Germinal center (tissue), 1 donor: Measurements from ENCODE around the gene KIF26B.

Experiments used
- DNase-seq: peaks from one replicate; pipeline ENCODE4 v3.0.0; 2012; ENCODE audit warnings: mixed read lengths, low spot score

Gene KIF26B

DNA sequence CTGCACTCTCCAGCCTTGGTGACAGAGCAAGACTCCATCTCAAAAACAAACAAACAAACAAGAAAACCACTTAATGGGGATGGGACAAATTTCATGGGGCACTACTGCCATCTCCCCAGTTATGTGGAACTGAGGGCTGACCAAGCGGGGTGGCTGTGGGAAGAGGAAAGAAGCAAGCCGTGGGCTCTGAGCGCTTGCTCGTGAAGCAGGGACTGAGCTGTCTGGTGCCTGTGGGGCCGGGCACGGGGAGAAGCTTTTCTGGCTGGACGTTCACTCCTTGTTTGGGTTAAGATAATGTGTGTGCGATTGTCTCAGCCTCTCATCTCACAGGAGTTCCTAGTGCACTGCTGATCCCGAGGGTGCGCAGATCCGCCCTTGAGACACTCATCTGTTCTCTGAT, 22.0 kb upstream of the KIF26B start:
- DNase-seq, result no peak

DNA sequence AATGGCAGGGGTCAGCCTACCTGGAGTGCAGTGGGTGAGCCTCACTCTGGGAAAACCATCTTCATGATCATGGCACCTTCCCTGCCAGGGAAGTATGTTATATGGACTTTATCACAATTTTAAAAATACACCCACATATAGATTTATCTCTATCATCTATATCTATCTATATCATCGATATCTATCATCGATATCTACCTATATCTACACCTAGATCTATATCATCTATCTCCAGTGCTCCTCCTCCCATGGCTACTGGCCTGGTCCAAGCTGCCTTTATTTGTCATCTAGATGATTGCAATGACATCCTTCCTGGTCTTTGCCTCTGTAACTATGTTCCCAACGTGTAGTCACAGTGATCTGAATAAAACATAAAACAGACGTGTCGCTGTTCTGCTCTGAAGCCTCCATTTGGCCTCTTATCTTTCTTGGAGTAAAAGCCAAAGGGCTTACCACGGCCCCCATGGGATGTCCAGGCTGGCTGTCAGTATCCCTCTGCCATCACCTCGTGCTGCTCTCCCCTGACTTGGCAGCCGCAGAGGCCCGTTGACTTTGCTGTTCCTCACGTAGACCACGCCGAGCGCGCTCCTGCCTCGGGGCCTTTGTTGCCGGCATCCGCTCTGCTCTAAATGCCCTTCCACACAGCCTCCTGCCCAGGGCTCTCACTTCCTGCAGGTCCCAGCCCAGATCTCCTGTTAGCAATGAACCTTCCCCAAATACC, 20.6 kb upstream of the KIF26B start:
- no peak for DNase-seq

DNA sequence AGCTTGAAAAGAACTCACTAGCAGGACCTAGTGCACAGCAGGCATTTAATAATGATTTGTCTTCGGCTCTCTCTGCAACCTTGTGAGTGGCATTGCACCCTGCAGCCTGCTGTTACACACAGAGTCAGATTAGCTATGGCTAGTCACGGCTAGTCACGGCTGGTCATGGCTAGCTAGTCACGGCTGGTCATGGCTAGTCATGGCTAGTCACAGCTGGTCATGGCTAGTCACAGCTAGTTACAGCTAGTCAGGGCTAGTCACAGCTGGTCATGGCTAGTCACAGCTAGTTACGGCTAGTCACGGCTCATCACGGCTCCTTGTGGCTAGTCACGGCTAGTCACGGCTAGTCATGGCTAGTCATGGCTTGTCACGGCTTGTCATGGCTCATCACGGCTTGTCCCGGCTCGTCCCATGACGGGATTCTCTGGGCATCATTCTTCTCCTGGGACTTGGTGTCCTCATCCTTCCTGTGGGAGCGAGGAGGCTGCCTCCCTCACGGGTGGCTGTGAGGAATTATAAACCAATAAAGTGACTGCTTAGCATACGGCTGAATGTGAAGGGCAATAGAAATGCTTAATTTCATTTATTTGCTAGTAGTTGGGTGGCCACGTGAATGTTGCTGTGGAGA, 12.5 kb upstream of the KIF26B start:
- DNase-seq, result no peak

DNA sequence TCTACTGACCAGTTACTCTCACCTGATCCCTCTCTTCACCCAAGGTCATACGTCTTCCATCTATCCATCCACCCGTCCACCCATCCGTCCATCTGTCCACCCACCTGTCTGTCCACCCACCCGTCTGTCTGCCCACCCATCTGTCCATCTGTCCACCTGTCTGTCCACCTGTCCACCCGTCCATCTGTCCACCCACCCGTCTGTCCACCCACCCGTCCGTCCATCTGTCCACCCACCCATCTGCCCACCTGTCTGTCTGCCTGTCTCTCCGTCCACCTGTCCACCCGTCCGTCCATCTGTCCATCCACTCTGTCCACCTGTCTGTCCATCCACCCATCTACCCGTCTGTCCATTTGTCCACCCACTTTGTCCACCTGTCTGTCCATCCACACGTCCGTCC, 11.8 kb upstream of the KIF26B start:
- no peak for DNase-seq

DNA sequence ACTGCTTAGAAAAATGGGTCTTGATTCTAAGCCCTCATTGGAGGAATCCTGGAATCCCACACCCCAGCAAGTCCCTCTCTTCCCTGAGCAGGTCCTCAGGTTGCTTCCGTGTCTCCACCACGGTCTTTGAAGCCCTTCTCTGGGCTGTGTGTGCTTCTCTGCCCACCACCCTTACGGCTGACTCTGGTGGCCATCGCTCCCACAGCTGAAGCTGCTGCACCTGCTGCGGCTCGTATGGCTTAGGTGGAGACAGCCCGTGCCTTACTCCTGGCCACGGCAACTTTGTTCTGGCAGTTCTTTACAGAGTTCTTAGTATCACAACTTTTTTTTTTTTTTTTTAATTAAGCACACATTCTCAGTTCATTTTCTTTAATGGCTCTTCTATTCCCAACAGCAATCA, 10.9 kb upstream of the KIF26B start:
- DNase-seq, result no peak

DNA sequence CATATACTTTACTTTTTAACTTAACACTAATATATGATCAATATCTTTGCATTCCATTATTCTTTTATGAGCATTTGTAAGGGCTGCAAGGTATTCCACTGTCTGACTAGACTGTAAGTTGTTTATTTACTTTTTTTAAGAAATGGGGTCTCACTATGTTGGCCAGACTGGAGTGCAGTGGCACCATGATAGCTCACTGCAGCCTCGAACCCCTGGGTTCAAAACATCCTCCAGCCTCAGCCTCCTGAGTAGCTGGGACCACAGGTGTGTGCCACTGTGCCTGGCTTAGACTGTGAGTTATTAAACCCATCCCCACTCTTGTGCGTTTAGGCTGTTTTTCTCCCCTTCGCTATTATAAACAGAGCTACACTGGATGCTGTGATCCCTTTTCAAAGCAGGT, 6.7 kb upstream of the KIF26B start:
- DNase-seq, result no peak

DNA sequence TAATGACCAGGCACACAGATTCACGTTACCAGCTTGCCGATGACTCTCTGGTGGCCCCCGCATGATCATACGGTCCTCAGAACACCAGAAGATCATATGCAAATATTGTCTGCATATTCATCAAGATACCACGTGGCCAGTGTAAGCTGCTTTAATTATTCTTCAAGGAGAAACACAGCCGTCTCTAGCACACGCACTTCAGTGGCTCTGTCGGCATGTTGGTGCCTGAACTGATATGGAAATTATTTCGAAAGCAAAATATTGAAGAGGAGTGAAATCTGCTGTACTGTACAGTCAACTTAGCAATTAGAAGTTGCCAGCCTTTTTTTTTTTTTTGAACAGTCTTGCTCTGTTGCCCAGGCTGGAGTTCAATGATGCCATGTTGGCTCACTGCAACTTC, 5.9 kb upstream of the KIF26B start:
- DNase-seq, result no peak

DNA sequence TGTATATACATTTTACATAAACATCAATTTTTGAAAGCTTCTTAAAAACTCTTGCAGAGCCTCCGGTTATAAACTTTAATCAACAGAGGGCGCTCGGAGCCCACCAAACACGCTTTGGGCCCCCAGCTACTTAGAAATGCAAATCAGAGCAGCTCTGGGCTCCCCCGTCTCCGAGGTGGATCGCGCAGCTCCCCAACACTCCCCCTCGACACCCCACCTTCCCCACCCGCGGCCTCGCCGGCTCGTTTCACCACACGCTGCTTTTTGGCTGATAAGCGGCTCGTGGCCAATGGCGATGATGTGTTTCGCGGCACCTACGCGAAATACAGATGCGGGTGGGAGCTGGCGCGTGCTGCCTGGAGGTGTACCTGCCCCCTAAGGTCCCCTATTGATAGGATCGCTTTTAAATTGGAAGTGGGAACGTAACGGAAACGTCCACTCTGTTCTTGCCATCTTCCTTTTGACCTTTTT, 1.7 kb upstream of the KIF26B start:
- DNase-seq, result peak; percentile 76

DNA sequence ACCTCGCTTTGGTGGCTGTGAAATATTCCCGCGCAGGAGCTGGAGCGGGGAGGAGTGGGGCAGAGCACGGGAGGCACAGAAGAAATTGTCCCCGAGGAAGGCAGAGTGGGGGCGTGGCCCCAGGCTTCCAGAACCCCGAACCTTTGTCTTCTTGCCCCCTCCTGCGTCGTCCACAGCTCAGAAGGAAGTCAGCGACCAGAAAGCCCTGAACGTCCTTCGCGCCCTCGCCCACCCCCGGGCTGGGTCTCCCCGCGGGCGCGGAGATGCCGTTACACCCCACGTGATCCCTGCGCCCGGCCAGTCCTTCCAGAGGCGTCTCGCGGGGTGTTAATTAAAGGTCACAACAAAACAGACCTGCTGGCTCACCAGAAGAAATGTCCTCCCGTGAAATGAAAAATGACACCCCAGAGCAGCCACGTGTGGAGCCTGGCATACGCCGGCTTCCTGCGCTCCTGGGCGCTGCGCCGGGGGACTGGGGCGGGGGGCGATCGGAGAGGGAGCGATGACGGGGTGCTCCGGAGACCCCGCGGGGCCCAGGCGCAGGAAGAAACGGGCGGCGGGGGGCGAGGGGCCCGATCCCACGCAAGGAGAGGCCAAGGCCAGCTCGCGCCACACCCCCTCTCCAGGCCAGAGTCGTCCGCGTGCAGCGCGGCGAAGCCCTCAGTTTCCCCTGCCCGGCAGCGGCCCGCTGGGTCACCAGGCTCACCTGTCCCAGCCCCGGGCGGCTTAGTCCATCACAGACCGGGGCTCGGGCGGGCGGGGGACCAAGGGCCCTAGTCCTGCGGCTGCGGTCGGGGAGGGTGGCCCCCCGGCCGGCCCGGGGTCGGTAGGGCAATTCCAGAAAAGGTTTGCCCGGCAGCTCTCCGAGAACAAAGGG, 995 bp upstream of the KIF26B start:
- peak; percentile 18 for DNase-seq

DNA sequence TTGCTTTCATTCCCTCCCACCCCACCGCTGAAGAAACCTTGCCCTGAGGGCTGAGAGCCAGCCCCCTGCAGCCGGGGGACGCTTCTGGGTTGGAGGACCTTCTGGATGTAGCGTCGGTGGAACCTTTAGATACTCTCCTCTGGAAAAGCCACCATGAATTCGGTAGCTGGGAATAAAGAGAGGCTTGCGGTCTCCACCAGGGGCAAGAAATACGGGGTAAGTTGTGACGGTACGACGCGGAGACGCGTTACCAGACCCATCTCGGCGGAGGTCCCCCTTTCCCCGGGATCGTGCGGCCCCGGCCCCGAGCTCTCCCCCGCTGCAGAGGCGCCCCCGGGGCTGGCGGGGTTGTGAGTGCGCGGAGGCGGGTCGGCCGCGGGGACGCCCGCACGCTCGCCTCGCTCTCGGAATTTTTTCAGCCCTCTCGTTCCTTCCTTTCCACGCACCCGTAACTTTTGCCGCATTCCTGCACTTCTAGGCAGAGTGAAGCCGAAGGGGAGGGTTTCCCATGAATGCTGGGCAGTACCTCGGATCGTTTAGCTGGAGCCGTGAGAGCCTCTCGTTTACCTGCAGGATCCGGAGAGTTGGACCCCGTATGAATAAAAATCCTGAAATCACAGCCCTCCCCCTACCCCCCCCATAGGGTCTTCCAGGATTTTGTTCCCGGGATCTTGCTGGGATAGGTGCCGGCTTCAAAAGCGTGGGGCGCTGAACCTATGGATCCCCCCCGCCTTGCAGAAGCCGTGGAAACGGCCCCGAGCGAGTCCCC, 671 bp downstream of the KIF26B start:
- peak; percentile 14 for DNase-seq

DNA sequence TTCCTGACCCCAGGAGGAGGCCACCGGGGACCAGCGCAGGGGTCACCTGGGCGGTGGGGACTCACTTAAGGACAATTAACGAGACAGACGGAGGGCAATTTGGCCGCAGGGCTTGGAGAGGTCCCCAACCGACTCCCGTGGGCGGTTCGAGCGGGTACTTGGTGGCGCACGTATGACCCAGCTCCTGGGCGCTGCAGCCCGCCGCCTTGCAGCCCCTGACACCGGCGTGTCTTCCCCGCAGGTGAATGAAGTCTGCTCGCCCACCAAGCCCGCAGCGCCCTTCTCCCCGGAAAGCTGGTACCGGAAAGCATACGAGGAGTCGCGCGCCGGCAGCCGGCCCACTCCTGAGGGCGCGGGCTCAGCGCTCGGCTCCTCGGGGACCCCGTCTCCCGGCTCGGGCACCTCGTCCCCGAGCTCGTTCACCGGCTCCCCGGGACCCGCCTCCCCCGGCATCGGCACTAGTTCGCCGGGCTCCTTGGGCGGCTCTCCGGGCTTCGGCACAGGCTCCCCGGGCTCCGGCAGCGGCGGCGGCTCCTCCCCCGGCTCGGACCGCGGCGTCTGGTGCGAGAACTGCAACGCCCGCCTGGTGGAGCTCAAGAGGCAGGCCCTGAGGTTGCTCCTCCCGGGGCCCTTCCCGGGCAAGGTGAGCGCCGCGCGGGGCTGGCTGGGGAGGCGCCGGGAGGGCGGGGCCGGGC, 1.4 kb downstream of the KIF26B start:
- peak; percentile 90 for DNase-seq

DNA sequence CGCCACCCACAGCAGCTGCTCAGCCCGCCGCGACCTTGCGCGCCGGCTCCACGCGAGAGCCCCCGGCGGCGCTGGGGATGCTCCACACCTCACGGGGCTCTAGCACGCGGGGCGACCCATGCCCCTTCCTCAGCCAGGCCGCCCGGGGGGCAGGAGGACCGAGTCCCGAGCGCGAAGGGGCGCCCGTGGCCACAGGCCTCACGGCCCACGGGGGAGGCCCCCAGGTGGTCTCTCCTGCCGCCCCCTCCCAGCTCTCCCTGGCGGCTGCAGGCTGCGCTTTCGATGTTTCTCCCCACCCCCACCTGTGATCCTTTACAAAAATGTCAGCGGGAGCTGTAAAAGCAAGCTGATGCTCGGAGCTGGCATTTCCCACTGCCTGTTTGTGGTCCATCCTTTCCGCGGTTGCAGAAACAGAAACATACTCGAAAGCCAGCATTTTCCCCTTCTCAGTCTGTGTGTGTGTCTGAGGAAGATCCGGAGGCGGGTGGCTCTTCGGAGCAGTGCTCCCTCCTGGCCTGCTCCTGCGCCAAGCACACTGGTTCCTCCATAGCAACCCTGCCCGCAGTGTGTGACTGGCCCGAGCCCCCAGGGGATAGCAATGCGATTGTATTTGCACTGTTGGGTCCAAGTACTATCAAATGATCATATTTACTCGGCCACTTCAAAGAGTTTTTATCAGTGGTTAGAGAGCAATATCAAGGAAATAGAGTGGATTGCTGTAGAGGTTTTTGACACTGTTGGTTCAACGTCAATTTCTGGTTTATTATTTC, 2.1 kb downstream of the KIF26B start:
- DNase-seq, result no peak

DNA sequence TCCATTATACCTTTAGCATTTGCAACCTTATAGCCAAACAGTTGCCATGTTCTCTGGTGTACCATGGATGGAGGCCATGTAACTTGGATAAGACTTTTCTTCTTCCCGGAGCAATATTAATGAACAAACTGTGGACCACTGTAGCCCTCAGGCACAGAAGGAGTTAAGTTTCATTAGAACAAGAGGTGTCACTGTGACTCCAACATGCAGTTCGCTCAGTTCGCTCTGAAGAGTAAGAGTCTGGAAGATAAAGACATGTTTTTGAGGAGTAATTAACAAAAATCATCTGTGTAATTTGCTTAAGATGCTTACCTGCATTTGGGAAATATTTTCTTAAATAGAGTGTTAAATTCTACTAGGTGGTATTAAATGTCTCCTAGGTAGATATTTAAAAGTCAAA, 4.1 kb downstream of the KIF26B start:
- no peak for DNase-seq

DNA sequence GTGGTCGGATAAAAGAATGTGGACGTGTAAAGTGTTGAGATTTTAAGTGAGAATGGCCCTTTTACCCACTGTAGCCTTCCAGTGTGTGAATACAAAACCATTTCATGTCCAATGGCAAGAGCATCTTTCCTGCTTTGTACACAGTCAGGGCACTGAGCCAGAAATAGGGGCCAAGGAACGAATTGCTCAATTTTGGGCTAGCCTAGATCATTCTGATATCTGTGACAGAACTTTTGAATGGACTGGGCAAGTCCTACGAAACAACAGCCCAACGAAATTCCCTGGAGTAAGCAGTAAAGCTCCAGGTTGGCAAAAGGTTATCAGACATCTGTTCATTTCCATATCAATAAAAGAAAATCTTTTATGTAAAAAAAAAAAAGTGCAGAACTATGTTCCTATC, 5.5 kb downstream of the KIF26B start:
- no peak for DNase-seq

DNA sequence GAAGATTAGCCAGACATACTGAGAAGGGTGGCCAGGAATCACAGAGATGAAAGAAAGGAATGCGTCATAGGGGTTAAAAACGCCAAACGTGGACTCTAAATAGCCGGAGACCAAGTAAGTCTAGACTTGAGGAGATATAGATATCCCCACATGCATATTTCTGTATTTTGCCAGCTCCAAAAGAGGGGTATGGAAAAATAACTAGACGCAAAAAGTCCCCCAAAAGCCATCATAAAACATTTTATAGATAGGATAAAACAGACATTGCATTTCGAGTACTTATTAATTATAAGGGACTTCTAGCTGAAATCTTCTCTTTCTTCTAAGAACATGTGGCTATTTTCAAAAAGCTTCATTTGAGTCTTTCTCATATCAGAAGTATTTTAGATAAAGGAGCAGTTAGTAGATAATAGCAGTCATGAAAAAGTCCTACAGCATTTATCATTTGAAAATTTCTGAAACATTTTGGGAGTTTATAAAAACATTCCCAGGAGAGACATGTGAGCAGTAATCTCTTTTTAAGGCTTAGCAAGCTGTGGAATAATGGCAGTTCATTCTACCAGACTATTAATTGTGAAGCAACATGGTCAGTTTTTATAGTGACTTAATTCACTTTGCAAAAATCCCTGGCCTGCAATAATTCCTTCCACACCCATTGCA, 6.1 kb downstream of the KIF26B start:
- DNase-seq, result no peak

DNA sequence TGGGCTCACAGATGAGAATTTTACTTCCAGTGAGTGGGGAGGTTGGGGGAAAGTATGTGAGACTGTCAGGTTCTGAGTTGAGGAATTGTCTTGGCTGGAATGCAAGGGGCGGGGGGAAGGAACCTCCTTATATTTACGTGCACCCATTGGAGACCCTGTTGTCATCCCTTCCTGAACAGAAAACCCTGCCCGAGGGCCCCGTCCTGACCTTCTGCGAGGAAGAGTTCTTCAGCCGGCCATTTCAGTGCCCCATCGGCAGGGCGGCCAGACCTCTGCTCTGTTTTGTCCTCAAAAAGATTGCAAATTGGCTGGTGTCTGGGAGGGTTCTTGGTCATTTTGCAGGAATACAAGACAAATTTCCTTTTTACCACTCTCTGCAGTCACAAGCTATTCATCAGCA, 7.1 kb downstream of the KIF26B start:
- DNase-seq, result no peak

DNA sequence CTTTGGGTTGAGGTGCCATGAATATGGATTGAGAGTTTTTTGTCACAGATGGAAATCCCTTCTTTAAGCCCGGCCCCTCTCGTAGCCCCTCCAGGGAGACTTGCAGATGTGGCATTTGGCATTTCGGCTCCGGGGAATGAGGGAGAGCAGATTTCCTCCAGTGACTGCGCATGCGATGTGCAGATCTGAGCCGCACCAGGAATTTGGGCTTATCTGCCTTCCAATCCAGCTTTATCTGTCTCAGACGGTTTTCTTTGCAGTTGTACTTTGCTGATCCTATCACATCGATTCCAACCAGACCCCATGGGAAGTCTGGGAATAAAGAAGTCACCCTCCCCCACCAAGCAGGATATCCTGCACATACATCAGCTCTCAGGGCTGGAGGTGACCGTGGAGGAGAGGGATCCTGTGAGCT, 11.7 kb downstream of the KIF26B start:
- DNase-seq, result no peak

DNA sequence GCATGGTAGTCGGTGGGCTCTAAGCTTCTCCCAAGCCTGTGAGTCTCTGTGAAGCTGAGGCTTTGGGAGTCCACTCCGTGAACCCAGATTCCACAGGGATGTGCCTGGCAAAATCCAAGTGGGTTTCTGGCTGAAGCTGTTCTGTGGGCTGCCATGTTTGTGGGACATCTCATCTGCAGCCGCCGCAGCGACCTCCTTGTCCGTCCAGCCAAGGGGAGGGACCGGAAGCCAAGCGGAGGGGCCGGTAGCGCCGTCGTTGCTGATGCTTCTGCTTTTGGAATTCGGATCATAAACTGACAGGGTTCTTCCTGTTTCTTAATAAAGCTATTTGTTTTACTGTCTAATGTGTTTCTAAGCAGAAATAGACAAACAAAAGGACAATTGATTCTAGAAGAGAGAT, 13.3 kb downstream of the KIF26B start:
- DNase-seq, result no peak

DNA sequence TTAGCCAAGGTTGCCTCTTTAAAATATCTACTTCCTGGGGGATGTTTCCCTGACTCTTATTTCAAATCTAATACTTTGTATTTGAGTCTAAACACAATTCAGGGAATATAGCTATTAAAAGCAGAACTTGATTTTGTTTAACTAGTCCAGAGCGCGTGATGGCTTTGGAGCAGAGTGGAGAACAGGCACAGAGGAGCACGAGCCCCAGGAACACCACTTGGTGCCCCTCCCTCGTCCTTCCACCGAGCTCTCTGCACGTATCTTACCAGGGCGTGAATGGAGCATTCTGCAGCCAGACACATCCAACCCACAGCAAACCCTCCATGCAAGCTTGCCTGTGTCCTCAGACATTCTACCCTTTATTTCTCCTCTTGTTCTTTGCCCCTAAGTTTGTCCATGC, 14.1 kb downstream of the KIF26B start:
- no peak for DNase-seq

DNA sequence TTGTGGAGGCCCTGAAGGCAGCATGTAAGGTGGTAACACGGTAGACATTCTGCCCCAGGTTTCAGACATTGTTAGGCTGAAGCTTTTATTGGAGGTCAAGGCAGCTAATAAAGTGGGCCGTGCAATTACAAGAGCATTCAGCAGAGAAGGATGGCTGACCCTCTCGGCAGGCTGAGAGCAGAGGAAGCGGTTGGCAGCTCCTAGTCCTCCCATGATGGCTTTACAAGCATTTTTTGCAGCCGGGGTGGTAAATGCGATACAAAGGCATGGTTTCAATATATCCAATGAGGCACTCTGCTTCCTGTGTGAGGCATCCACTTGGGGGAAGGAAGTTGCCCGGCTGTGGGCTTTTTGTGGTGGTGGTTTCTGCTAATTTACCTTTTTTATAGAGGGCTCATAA, 14.6 kb downstream of the KIF26B start:
- no peak for DNase-seq
